Bronchial epithelial cell (primary cell): Measurements from ENCODE around the gene FANCB. TPM values are rescaled to one million over a fixed set of nuclear protein-coding genes. Genes with fewer than 3 reads are reported as not detected.

Experiments used
- DNase-seq: peaks from one replicate; pipeline ENCODE4 v3.0.0-alpha.2; 2010; ENCODE audit warnings: low read depth
- FAIRE-seq: peaks from 2 replicates; lab custom pipeline; 2011; peaks lifted over from hg19 to GRCh38; lab: Jason Lieb, UNC
- H3K27me3 ChIP-seq: 2 replicates; pipeline ENCODE4 v1.5.1; 2011; ENCODE audit warnings: low read length; ENCODE audit not compliant: control insufficient read depth, insufficient read depth
- H3K36me3 ChIP-seq: 2 replicates; pipeline ENCODE4 v1.5.1; 2011; ENCODE audit warnings: low read length; ENCODE audit not compliant: control insufficient read depth, insufficient read depth
- H3K4me3 ChIP-seq: 2 replicates; pipeline ENCODE4 v1.5.1; 2011; ENCODE audit warnings: mild to moderate bottlenecking, low read depth, low read length, control low read depth
- CTCF ChIP-seq: IDR thresholded peaks from 2 replicates; pipeline ENCODE4 v1.5.1; 2011; ENCODE audit warnings: mild to moderate bottlenecking, moderate library complexity, low read length, control low read depth, inconsistent platforms; ENCODE audit not compliant: insufficient read depth, severe bottlenecking
- total RNA-seq: library from RNA; depleted of rRNA; stranded (reverse); fragments of >200 nt; gene quantifications from 2 replicates; pipeline ENCODE4 v1.2.1, GENCODE V29; 2014

FANCB gene
- 1.2 and 1.8 TPM in 2 replicates for total RNA-seq

- FAIRE-seq (no peak), DNase-seq (peak; percentile 79)
- Histone ChIP-seq H3K27me3 (no peaks in the 10 kb centered on the region), H3K4me3 (peak within 1 kb of the TSS; percentile 78), H3K36me3 (no peaks in the 10 kb centered on the region)
- TF ChIP-seq CTCF: no peak
Measured at GRCh38 chrX:14872851-14873675, at the start of gene FANCB, which contains the start of gene MOSPD2. TSS of gene FANCB (minus strand) at chrX:14873069. CDS start at chrX:14865510, 7,559 bp downstream. TSS of gene MOSPD2 (plus strand) at chrX:14873421. CDS start at chrX:14873529, 108 bp downstream.

- no peak for TF ChIP-seq CTCF
- no peaks in the 10 kb centered on the region for H3K36me3 ChIP-seq
- H3K4me3 ChIP-seq: no peak overlapping the region
- no peaks in the 10 kb centered on the region for H3K27me3 ChIP-seq
- DNase-seq (peak; percentile 82), FAIRE-seq (no peak)
Measured at GRCh38 chrX:14922437-14922836, 49.6 kb upstream of the FANCB start.

- Histone ChIP-seq H3K36me3 (no peaks in the 10 kb centered on the region), H3K4me3 (no peak overlapping the region), H3K27me3 (no peaks in the 10 kb centered on the region)
- no peak for FAIRE-seq
- no peak for TF ChIP-seq CTCF
- no peak for DNase-seq
Measured at GRCh38 chrX:14920196-14920595, 47.3 kb upstream of the FANCB start.

GRCh38 chrX:14919407-14919806, 46.5 kb upstream of the FANCB start:
- Histone ChIP-seq H3K27me3 (no peaks in the 10 kb centered on the region), H3K4me3 (no peak overlapping the region), H3K36me3 (no peaks in the 10 kb centered on the region)
- FAIRE-seq (no peak), DNase-seq (no peak)
- no peak for TF ChIP-seq CTCF

GRCh38 chrX:14916017-14916674, 43.3 kb upstream of the FANCB start:
- no peaks in the 10 kb centered on the region for H3K27me3 ChIP-seq
- TF ChIP-seq CTCF: no peak
- peak; percentile 13 for FAIRE-seq
- DNase-seq: no peak
- no peaks in the 10 kb centered on the region for H3K36me3 ChIP-seq
- H3K4me3 ChIP-seq: no peak overlapping the region
